ENCODE measurements around the gene TRAF2.

Gene TRAF2

GRCh38 chr9:136839229-136840139 lies 46.8 kb upstream of the TRAF2 start:
- ATAC-seq: no peak
- TF ChIP-seq CSDC2 (CRISPR knock-in tag; IDR thresholded peaks at IDR 0.05): no peak
- no peak for TF ChIP-seq ZNF565 (CRISPR knock-in tag; conservative IDR thresholded peaks at IDR 0.05; ENCODE audit: low read depth)
- no peak for TF ChIP-seq ZFP30 (CRISPR knock-in tag; IDR thresholded peaks at IDR 0.05)
- TF ChIP-seq CSRNP3 (CRISPR knock-in tag; IDR thresholded peaks at IDR 0.05): no peak
- TF ChIP-seq CREB5 (CRISPR knock-in tag; IDR thresholded peaks at IDR 0.05; ENCODE audit: low read depth): no peak
- no peak for TF ChIP-seq POU6F1 (CRISPR knock-in tag; IDR thresholded peaks at IDR 0.05; ENCODE audit: borderline replicate concordance, low read depth)
- TF ChIP-seq ARNTL (CRISPR knock-in tag; IDR thresholded peaks at IDR 0.05; ENCODE audit: borderline replicate concordance, low read depth): no peak
- TF ChIP-seq TCF4 (CRISPR knock-in tag; IDR thresholded peaks at IDR 0.05; ENCODE audit: borderline replicate concordance): no peak

GRCh38 chr9:136840140-136840876 lies 46.0 kb upstream of the TRAF2 start:
- TF ChIP-seq TOX (CRISPR knock-in tag; IDR thresholded peaks at IDR 0.05; ENCODE audit: borderline replicate concordance): no peak
- no peak for TF ChIP-seq TSHZ2 (CRISPR knock-in tag; IDR thresholded peaks at IDR 0.05)
- no peak for TF ChIP-seq RARB (CRISPR knock-in tag; IDR thresholded peaks at IDR 0.05)
- TF ChIP-seq ISL1 (CRISPR knock-in tag; IDR thresholded peaks at IDR 0.05): no peak
- TF ChIP-seq ZC3H10 (CRISPR knock-in tag; IDR thresholded peaks at IDR 0.05): no peak
- no peak for TF ChIP-seq PATZ1 (CRISPR knock-in tag; IDR thresholded peaks at IDR 0.05; ENCODE audit: borderline replicate concordance)
- no peak for TF ChIP-seq SNAI2 (CRISPR knock-in tag; IDR thresholded peaks at IDR 0.05)
- TF ChIP-seq ESRRG (CRISPR knock-in tag; IDR thresholded peaks at IDR 0.05): no peak
- TF ChIP-seq ZNF70 (CRISPR knock-in tag; IDR thresholded peaks at IDR 0.05): no peak
- no peak for TF ChIP-seq BACH2 (CRISPR knock-in tag; IDR thresholded peaks at IDR 0.05; ENCODE audit: borderline replicate concordance)
- no peak for TF ChIP-seq CSDC2 (CRISPR knock-in tag; IDR thresholded peaks at IDR 0.05)
- no peak for TF ChIP-seq PPARA (CRISPR knock-in tag; IDR thresholded peaks at IDR 0.05; ENCODE audit: borderline replicate concordance)
- no peak for TF ChIP-seq ZNF8 (CRISPR knock-in tag; IDR thresholded peaks at IDR 0.05)
- no peak for TF ChIP-seq ZNF565 (CRISPR knock-in tag; conservative IDR thresholded peaks at IDR 0.05; ENCODE audit: low read depth)
- no peak for TF ChIP-seq CREB5 (CRISPR knock-in tag; IDR thresholded peaks at IDR 0.05; ENCODE audit: low read depth)
- TF ChIP-seq CSRNP3 (CRISPR knock-in tag; IDR thresholded peaks at IDR 0.05): no peak

More at GRCh38 chr9:136840140-136840876, 46.0 kb upstream of the TRAF2 start:
- no peak for ATAC-seq
